ENCODE data around the gene YES1.
"Not testable (repeated sequence)": the region's sequence is repeated elsewhere in the genome, so short reads cannot be mapped to it uniquely, and the experiment has no call there.

YES1 gene

DNA sequence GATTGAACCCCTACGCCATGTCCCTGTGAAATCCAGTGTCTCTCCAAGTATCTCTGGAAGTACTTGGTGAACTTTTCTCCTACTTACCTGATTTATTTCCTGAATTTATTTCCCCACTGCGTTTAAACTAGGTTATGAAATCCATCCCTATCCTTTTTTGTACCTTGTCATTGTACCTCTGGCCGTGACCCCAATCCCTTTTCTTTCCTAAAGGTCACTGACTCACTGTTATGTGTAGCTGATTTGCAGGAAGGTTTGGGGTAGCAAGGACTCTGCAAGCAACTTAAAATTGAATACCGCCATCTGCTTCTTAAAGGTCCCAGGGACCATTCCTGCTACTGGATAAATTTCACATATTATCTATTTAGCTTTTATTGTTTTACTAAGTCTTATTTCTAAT, 95.0 kb downstream of the YES1 start:
- DNase-seq: no peak

DNA sequence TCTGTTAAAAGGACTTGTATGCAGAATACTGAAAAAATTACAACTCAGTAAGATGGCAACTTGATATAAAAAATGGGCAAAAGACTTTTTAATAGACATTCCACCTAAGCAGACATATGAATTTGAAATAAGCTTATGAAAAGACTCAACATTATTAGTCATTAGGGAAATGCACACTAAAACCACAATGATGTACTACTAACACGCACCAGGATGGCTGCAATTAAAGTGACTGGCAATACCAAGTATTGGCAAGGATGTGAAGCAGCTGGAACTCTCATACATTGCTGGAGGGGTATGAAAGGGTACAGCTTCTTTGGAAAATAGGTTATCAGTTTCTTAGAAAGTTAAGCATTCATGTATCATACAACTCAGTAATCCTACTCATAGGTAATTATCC, 96.4 kb downstream of the YES1 start:
- DNase-seq: no peak

DNA sequence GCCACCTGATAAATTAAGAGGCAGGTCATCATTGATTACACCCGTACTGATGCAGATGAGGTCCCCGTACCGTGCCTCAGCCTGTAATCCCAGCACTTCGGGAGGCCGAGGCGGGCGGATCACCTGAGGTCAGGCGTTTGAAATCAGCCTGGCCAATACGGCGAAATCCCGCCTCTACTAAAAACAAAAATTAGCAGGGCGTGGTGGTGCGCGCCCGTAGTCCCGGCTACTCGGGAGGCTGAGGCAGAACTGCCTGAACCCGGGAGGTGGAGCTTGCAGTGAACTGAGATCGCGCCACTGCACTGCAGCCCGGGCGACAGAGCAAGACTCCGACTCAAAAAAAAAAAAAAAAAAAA, 98.9 kb downstream of the YES1 start:
- no peak for DNase-seq

DNA sequence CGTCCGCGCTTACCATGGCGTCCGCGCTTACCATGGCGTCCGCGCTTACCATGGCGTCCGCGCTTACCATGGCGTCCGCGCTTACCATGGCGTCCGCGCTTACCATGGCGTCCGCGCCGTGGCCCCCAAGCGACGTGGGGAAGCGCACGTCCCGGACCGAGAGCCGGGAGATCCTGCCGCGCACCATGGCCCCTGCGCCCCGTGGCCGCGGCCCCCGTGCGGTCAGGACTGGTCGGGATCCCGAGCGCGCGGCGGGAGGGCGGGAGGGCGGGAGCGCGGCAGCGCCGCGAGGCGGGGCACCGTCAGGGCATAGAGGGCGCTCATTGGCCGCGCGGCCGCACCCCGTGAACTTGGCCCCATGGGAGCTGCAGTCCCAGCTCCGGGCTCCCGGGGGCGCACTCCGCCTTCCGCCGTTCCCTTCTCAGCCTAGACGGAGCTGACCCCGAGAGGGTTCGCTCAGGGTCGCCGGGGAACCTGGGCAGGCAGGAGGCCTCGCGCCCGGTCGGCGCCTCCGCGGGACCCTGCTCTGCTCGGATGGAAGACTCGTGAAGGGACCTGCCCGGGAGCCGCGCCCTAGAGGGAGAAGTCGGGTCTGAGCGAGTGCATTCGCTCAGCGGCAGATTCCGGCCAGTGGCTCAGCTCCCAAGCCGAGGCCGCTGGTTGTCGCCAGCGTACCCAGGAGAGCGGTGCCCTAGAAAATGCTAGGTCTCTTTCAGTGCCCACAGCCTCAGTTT, 99.5 kb downstream of the YES1 start, which contains the start of gene ENOSF1:
Gene ENOSF1, minus strand, starts transcription at position 230 of the 734 bp plus-strand sequence. Its CDS starts 43 bp downstream, at position 187.
- DNase-seq: peak; percentile 78 to 92

DNA sequence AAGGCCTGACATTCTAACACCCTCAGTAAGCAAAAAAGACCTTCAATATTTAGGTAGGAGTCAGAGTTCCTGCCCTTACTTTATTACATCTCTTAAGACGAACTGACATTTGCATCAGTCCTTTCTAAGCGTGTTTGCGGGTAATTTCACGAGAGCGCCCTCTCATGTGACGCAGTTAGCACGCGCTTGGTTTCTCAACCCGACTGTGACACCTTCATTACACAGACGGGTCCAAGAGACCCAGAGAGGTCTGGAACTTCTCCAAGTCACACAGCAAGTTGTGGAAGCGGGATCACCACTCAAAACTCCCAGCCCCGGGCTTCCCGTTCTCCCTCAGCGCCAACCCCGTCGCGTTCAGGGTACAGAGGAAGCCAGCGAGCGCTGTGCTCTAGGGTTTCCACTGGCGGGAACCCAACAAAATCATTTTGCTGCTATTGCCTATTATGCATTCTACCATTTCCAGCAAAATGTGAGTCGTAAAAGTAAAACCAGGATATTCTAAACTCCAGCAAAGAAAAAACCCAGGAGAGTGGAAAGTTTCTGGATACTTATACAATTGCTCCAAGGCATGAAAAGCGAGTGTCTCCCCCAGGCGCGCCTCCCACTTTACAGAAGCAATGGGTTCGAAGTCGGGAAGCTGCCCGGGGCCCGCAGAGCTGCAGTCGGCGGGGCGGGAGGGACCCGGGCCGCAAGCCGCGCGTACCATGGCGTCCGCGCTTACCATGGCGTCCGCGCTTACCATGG, 100.2 kb downstream of the YES1 start:
- DNase-seq: peak; percentile 90 to 92

DNA sequence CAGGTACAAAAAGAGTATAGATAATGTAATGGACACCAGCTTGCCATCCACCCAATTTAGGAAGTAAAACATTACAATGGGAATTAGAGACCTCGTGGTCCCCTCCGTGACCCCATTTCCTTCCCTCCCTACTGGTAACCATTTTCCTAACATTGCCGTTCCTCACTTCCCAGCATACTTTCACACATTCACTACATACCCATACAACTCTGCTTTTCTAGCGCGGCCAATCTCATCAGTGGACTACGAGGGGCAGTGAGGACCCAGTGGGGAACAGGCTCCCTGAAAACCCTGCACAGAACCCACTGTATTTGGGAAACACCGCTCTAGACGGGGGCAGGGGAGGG, 100.8 kb downstream of the YES1 start:
- DNase-seq: peak; percentile 40 to 41

DNA sequence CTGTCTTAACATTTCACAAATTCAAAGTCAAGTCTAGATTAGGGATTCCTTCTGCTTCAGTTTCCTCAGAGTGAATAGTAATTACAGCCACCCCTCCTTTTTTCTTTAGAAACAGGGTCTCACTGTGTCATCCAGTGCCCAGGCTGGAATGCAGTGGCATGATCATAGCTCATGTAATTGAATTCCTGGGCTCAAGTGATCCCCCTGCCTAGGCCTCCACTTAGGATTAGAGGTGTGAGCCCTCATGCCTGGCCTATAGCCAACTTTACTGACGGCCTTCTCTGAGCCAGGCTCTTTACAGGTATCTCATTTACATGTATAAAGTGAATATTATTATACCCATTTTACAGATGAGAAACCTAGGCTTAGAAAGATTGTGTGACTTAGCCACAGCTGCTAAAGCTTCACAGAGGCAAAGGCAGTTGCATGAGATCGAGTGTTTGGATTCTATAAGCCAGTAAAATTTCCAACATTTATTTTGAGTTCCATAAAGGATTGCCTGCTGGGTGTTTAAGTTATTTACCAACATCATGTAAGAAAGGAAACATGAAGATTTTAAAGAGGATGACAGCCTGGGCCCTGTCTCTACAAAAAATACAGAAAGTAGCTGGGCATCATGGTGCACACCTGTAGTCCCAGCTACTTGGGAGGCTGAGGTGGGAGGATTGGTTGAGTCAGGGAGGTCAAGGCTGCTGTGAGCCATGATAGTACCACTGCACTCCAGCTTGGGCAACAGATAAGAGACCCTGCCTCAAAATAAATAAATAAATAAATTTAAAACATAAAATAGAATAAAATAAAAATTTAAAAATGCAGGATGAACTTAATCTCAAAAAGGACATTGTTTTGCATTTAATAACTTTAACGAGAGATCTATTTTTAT, 101.4 kb downstream of the YES1 start:
- no peak for DNase-seq

DNA sequence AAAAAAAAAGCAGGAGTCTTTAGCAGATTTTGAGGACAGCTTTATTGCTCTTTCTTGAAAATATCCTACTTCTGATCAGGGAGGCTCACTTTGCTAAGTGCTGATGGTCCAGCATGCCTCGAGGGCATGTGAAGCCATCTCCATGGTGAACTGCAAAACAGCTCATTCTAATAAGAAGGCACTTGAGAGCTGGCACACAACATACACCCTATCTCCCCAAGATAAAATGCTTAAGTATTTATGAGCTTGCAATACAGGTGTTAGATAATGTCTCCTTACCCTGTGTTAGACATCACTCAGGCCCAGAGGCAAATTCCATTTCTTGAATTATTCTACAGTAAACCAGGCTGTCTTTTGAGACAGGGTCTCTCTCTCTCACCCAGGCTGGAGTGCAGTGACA, 102.3 kb downstream of the YES1 start:
- DNase-seq: no peak

DNA sequence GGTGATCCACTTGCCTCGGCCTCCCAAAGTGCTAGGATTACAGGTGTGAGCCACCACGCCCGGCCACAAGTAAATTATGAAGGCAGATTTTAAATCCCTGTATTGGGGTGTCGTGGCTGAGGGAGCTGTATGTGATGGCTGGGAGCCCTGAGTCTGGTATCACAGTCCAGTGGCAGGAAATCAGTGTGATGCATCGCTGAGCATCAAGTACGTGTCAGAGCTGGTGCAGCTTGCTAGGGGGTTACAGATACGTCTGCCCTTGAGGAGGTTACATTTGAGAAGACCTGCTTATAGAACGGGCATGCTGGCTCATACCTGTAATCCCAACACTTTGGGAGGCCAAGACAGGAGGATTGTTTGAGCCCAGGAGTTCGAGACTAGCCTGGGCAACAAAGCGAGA, 103.9 kb downstream of the YES1 start:
- DNase-seq: no peak

DNA sequence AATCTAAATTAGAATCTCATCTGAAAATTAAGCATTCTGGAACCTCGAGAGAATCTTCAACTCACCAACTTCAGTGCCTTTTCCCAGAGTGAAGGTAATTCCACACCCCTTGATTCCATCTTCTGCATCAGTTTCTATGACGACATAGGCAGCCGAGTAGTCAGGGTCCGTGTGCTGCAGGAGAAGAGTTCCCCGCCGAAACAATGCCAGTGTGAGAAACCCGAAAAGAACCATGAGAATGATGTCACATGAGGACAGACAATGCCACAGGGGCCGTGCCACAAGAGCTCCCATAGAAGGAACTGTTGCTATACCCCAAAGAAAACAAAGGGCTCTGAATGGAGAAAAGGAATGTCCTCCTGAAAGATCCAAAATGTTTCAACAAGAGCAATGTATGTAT, 105.6 kb downstream of the YES1 start:
- no peak for DNase-seq

DNA sequence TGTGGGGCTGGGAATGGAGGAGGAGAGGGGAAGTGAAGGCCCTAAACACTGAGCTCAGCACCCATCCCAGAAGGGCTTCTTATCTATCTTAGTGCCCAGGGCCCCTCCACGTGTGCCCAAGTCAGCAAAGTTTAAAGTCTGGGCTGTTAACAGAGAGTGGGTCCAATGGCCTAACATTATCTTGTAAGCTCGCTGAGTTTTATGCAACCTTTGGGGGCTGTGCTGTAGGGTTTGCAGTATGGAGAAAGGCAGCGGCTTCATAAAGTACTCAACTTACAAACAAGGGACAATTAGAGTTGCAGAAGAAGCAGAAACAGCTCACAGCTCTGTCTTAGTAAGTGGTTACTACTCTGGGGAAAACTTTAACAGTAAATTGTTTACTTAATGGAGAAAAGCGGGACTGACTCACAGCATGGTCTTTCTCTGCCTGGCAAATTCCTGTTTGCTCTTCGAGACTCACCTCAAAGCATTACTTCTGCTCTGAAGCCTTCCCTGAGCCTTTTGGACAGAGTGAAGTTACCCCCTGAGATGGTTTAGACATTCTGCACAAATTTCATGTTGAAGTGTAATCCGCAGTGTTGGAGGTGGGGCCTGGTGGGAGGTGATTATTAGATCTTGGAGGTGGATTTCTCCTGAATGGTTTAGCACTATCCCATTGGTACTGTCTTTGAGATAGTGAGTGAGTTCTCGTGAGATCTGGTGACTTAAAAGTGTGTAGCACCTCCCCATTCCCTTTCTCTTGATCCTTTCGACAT, 108.7 kb downstream of the YES1 start:
- DNase-seq: no peak

DNA sequence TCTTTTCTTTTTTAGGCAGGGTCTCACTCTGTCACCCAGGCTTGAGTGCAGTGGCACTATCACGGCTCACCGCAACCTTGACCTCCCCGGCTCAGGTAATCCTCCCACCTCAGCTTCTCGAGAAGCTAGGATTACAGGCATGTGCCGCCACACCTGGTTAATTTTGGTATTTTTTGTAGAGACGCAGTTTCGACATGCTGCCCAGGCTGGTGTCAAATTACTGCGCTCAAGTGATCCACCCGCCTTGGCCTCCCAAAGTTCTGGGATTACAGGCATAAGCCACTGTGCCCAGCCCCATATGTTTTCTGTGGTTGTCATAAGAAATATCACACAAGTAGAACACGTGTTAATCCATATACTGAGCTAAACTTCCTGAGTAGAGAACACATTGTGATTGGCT, 114.2 kb downstream of the YES1 start:
- DNase-seq: no peak

DNA sequence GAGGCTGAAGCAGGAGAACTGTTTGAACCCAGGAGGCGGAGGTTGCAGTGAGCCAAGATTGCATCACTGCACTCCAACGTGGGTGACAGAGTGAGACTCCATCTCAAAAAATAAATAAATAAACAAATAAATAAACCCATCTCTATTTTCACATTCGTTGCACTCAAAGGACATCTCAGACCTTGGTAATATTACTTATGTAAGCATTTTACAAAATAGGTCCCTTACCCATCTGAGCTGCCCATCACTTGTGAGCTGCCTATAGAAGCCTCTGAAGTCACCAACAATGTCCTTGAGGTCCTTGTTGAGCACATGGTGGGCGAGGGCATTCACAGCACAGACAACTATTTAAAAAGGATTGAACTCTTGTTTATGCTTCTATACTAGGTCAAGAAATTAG, 115.0 kb downstream of the YES1 start:
- no peak for DNase-seq

DNA sequence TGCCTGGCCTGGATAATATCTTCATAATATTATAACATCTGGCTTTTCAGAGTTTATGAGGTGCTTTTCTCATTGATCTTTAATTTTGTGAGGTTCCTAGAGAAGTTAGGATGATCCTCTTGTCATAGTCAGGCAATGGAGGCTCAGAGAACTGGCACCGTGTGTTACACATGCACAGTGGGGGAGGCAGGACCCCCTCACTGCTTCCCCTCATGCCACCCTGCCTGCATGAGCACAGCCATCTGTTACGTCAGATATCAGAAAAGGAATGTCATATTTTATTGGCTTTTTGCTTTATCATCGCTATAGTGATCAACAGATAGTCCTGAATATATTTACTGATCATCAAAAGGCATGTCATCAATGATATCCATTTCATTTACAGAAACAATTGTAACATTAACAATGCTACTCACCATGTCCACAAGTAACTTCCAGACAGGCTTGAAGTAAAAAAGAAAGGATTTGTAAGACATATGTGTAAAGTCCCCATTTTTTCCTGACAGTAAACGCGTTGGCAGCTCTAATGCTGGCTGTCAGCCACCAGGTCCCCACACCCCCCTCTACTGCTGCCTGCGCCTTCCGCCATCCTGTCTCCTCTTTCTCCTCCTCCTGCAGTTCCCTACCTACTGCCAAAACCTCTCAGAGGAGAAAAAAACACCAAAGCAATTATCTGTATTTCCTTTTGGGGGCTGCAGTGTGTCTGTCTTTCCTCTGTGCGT, 118.4 kb downstream of the YES1 start:
- no peak for DNase-seq

DNA sequence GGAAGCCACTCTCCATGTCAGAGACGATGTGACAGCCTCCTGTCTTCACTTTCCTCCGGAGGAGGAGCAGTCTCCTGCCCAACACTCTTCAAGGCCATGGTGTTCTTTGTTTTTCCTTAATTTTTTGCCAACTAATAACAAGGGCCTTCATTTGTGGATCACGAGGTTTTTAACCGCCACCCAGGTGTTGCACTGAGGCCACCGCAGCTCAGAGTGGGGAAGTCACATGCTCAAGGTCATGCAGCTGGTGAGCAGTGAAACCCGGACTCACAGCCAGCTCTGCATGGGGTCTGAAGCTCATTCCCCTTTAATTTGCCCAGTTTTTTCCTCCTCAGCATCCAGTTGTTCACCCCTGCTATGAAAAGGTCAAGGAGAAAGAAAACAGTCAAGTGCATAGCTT, 119.2 kb downstream of the YES1 start:
- DNase-seq: no peak

DNA sequence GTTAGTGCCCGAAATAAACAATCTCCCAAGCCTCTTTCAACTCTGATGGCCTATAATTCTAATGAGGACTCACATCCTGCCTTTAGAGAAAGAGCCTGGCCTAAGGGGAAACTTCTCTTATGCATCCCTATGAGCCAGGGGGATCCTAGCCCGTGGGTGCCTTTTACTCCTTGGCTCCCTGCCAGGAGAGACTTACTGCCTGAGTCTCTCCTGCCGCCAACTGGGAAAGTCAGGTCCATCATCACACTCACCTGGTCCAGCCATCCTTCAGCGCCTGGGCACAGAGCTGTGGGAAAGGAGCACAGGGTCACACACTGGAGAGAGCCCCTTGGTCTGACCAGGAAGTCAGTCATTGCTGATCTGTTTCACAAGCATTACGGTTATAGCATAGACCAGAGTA, 123.7 kb downstream of the YES1 start:
- no peak for DNase-seq

DNA sequence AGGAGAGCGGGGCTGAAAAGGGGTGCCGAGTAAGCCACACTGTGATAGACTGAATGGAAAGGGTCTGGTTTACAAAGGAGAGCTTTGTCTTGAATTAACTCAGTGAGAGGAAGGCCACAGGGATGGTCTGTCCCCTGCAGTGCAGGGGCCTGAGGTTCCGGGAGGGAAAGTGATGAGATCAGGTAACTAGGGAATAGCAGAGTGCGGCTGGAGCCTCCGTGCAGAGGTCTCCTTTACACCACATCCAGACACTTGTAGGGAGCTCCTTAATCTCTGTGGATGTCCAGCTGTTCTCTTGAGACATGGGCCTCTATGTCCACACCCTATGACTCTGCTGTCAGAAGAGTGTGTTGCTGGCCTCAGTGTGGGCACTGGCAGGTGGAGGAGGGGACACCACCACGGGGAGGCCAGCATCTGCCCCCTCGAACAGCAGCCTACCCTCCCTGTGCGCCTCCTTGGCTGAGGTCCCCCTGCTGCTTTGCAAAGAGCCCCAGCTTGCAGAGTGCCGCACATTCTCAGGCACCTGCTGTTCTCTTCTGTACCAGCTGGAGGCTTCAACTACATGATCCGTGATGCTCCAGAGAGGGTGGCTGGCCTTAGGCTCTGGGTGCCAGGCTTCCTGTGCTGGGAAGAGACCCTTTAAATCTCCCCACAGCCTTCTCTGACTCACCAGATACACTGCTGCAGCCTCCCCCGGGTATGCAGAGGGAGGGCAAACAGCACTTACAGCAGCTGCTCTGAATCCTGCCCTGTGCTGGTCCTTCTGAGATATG, 125.5 kb downstream of the YES1 start:
- DNase-seq: no peak

DNA sequence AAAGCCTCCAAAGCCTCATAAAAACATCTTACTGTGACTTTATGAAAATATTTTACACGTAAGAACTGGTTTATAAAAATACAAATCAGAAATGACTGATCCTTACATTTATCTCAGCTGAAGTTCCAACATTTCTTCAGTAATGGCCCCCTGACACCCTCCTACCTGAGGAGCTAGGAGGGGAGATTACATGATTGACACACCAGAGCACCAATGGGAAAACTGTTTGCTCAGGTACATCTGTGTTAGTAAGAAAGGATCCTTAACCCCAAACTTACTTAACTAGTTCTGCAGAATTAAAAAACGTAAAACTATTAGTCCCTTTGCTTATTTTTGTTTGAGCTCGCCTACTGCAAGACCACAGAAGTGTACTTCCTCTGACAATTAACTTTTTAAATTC, 126.6 kb downstream of the YES1 start:
- DNase-seq: no peak

DNA sequence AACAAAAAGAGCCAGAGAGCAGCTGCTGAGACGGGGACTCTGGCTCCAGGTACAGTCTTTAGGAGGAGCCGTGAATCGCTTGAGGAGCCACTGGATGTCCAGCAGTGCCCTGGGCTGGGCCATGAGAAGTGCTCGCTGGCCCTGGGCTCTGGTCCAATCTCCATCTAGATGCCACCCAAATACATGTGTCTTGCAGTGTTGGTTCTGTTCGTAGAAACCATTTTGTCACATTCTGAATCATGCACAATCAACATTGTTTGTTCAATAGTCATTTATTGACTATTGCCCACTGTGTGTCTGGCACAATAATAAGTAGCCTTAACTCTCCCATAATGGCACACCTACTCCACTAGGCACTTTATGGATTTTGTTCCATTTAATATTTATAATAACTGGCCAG, 128.5 kb downstream of the YES1 start:
- no peak for DNase-seq

DNA sequence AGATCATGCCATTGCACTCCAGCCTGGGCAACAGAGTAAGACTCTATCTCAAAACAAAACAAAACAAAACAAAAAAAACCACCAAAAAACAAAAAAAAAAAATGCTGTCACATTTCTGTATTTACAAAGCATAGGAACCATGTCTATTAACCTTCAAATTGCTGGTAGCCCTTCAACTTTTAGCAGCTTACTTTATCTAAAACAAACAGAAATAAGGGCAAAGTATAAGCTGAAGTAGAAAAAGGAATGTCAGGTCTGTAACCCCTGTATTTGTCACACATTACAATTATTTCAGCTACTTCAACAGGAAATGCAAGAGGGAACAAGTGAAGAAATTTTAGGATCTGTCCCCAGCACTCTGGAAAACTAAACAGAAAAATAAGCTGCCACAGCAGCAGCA, 129.2 kb downstream of the YES1 start:
- no peak for DNase-seq

DNA sequence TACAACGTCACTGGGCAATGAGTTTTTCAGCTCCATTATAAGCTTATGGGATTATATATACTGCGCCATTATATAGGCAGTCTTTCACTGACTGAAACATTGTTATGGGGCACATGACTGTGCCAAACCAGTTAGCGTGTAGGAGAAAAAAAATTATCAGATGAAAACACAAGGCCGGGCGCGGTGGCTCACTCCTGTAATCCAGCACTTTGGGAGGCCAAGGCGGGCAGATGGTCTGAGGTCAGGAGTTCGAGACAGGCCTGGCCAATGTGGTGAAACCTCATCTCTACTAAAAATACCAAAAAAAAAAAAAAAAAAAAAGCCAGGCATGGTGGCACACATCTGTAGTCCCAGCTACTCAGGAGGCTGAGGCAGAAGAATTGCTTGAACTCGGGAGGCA, 129.6 kb downstream of the YES1 start:
- not testable (repeated sequence) for DNase-seq
